Hematopoietic multipotent progenitor cell treated with erythropoietin and hydrocortisone succinate and interleukin-3 and kit ligand, for 4 days (in vitro differentiated cells): Measurements from ENCODE around the gene NPLOC4.
A peak's percentile ranks its signal among the peaks of the same experiment; 100 is the strongest.

ENCODE experiments used
- DNase-seq: peaks from one replicate; pipeline ENCODE4 v3.0.0-alpha.2; 2015

Gene NPLOC4

GRCh38 chr17:81660441-81660840 is 23.5 kb upstream of the NPLOC4 start:
- no peak for DNase-seq

DNA sequence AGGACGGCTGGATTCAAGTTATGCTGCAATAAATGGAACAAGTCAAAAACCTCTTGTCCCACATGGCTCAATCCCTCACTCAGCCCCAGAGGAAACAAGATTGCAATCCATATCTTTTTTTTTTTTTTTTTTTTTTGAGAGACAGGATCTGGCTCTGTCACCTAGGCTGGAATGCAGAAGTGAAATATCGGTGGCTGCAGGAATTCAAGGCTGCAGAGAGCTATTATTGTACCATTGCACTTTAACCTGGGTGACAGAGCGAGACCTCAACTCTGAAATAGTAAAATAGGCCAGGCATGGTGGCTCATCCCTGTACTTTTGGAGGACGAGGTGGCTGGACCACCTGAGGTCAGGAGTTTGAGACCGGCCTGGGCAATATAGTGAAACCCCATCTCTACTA is 22.1 kb upstream of the NPLOC4 start:
- no peak for DNase-seq

GRCh38 chr17:81656835-81657234 is 19.9 kb upstream of the NPLOC4 start:
- DNase-seq: peak; percentile 17

DNA sequence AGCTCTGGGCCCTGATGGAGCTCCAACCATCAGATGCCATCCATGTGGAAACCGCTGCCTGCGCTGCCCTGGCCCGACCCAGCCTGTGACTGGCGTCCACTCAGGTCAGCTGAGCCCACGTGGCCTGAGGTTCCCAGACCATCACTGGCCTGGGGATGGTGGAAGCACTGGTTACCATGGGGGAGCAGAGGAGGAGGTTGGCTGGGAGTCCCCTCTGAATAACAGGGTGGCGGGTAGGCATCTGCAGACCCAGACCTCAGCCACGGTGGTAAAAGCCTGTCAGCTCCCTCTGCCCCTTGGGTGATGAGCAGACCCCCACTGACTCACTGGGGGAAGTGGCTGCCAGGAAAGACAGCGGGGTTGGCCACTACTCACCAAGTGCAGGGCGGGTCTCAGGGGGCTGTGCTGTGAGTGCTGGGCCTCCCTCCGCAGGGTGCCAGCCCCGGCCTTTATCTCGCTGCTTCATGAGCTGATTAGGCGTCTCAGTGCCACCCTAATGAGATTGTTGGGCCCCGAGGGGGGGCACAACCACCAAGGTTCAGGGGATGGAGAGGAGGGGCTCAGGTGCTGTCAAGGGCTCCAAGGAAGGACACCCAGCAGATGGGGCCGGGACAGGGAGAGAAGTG is 19.3 kb upstream of the NPLOC4 start, which contains the start of gene PDE6G:
PDE6G (minus strand) TSS at position 425 of the 626 bp plus-strand sequence. CDS start 3,237 bp downstream, outside the sequence.
- peak; percentile 53 for DNase-seq

GRCh38 chr17:81655378-81656117 is 18.6 kb upstream of the NPLOC4 start:
- no peak for DNase-seq

DNA sequence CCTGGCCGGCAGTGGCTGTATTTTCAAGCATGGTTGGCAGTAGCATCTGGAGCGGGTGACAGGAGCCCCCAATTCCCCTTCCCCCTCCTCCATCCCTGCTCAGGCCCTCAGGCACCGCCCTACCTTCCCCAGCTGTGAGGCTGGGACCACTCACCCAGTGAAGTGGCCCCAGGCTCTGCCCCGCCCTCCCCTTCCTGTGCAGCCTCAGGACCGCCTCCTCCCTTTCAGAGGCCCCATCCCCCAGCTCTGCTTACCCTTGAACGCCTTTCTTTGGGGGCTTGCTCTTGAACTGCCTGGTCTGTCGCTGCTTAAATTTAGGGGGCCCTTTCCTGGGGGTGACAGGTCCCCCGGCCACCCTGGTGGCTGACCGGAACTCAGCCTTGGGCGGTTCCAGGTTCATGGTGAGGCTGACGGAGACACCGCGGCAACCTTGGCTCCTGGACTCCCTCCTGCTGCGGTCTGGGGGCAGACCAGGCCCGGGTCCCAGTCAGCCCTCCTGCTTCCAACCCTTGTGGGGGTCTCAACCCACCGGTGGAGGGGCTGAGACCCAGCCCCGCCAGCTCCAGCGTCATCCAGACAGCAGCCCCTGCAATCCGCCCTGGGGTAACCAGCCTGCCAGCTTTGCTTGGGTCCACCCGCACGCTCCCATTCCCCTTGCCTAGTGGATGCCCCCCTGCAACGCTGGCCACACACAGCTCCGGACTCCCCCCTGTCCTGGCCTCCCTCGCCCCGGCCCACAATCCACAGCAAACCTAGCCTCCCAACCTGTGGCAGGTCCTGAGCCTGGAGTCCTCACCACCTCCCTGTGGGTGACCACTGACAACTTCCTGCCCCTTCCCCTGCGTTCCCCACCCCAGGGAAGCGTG is 16.2 kb upstream of the NPLOC4 start:
- peak; percentile 80 for DNase-seq

DNA sequence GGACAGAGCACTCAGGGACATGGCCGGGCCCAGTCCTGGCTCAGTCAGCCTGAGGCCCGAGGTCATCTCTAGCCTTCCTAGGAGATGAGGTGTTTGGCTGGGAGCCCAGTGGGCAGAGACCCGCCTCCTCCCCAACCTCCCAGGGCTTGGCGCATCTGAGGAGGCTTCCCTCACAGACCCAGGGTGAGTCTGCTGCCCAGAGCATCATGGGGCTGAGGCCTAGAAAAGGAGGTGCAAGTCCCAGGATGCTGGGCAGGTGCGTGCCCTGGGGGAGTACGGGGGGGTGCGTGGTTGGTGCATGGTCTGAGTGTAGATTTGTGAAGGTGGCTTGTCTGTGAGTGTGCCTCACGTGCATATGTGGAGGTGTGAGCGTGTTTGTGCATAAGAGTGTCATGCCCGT is 14.8 kb upstream of the NPLOC4 start:
- peak; percentile 62 for DNase-seq

DNA sequence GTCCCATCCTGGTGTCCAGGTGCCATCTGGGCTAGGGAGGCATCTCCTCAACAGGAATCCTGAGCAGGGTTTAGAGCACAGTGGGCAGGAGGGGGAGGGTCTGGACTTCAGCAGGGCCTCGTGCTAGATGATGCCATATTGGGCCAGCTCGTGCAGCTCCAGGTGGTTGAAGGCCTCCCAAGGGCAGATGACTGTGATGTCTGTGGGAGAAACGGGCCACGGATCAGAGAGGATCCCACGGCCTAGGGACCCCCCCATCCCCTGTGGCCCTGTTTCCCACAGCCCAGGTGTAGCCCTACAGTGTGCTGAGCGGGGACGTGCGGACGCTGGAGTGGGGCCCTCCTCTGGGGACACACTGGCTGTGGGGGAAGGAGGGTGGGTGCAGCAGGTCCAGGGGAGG is 14.0 kb upstream of the NPLOC4 start:
- no peak for DNase-seq

DNA sequence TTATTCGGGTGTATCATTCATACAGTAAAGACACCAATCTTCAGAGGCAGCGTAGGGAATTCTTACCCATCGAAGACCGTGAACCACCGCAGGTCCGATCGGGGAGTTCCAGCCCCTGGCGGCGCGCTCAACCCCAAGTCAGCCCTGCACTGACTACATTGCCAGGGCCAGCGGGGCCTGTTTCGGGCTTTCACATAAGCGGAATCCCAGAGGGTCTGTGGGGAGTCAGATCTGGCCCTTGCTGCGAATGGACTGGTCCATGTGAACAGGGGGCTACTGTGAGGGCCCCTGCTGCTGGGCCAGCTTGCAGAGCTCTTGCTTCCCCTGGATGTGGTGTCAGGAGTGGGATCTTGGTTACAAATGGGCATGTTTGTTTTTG is 11.8 kb upstream of the NPLOC4 start:
- no peak for DNase-seq

- DNase-seq: no peak
Observed at GRCh38 chr17:81648013-81648706, 11.2 kb upstream of the NPLOC4 start.

DNA sequence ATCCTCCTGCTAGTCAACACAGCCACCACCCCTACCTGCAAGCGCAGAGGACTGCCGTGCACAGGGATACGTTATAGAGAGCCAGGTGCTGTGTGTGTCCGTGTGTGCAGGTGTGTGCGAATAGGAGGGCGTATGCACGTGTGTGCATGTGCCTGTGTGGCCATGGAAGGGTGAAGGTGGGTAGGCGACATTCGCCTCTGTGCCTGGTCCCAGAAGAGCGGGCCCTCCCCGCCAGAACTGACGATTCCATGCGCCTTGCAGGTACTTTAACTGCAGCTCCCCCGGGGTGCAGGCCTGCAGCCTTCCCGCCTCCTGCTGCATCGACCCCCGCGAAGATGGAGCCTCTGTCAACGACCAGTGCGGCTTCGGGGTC is 10.7 kb upstream of the NPLOC4 start:
- no peak for DNase-seq

DNA sequence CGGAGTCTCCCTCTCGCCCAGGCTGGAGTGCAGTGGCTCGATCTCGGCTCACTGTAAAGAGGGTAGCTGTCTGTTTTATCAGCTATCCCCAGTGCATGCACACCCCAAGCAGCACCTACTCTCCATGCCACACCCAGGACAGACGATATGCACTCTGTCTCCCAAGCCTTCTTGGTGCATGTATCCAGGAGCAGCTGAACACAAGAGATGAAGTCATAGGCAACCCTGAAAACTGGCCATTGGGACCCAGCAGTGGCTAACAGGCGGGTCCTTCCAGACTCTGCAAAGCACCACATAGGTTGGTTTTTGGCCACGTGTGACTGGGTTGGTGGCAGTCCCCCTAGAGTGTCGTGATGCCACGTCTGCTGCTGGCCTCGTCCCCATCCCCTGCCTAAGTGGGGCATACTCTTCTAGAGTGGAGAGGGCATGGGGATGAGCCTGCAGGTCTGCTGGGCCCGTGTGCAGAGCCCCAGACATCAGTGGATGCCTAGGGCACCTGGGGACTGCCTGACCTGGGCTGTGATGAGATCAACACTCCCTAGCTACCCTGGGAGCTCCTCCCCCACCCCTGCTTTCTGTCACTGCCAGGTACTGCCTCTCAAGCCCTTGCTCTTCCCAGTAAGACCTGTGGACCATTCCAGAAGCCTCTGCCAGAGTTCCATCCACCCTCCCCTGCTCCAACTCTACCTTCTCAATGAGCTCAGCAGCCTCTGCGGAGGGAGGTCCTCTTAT is 10.1 kb upstream of the NPLOC4 start:
- DNase-seq: peak; percentile 57

DNA sequence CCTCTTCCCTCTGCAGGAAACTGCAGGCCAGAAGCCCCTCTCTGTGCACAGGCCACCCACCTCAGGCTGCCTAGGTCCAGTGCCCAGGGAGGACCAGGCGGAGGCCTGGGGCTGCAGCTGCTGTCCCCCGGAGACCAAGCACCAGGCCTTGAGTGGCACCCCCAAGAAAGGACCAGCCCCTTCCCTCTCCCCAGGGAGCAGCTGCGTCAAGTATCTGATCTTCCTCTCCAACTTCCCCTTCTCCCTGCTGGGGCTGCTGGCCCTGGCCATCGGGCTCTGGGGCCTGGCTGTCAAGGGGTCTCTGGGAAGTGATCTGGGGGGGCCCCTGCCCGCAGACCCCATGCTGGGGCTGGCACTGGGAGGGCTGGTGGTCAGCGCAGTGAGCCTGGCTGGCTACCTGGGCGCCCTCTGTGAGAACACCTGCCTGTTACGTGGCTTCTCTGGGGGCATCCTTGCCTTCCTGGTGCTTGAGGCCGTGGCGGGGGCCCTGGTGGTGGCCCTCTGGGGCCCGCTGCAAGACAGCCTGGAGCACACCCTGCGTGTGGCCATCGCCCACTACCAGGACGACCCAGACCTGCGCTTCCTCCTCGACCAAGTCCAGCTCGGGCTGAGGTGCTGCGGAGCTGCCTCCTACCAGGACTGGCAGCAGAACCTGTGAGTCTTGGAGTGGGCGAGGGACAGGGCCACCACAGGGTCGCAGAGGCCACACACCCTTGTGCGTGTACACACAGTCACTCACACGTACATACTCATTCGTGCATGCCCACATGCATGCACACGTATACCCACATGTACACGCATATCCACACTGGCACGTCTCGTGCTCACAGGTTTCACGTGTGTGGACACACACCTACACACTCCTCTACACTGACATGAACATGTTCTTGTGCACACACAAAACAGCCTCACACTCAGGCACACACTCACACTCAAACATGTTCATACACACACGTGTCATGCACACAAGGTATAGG is 8.4 kb upstream of the NPLOC4 start:
- no peak for DNase-seq

DNA sequence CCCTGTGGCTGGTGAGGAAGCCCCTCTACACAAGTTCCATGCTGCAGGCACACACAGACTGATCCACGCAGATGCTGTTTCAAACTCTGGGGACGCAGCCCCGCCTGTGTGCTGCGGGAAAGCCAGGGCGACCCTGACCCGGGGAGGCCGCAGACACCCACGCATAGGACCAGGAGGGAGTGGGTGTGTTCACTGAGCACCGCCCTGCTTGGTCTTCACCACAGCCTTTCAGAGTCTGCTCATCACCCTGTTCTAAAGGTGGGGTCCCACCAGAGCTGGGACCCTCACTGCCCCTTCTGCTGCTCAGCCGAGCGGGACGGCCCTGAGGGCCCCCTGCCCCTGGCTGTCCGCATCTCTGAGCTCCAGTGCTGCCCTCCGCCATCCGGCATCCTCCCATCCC is 7.6 kb upstream of the NPLOC4 start:
- DNase-seq: no peak

GRCh38 chr17:81641825-81642489 is 5.0 kb upstream of the NPLOC4 start:
- DNase-seq: no peak

DNA sequence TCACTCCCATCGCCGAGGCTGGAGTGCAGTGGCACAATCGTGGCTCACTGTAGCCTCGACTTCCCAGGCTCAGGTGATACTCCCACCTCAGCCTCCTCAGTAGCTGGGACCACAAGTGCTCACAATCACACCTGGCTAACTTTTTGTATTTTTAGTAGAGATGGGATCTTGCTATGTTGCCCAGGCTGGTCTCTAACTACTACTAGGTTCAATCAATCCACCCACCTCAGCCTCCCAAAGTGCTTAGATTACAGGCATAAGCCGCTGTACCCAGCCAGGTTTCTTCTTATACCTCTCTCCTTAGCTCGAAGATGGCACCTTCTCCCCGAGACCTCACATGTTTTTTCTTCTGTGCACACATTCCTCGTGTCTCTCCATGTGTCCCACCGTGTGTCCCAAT is 3.1 kb upstream of the NPLOC4 start:
- DNase-seq: no peak

- no peak for DNase-seq
Observed at GRCh38 chr17:81638683-81639082, 1.8 kb upstream of the NPLOC4 start.

DNA sequence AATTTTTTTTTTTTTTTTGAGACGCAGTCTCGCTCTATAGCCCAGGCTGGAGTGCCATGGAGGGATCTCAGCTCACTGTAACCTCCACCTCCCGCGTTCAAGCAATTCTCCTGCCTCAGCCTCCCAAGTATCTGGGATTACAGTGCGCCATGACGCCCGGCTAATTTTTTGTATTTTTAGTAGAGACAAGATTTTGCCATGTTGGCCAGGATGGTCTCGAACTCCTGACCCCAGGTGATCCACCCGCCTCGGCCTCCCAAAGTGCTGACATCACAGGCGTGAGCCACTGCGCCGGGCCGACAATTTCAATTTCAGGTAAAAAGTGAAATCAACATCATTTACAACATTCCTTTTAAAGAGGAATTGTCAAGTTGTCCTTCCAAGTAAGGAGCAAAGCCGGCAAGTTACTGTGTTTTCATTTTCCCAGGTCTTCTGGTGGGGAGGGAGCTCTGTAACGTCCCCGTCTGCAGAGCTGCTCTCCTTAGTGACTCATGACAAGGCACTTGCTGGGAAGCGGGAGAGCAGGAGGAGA is 873 bp downstream of the NPLOC4 start:
- peak; percentile 49 for DNase-seq

GRCh38 chr17:81635431-81635830 is 1.5 kb downstream of the NPLOC4 start:
- DNase-seq: no peak

GRCh38 chr17:81631482-81631881 is 5.4 kb downstream of the NPLOC4 start:
- DNase-seq: no peak
